Nephron progenitor cell (in vitro differentiated cells): ENCODE data around the gene ZBED1.
"Not testable (repeated sequence)": the region's sequence is repeated elsewhere in the genome, so short reads cannot be mapped to it uniquely, and the experiment has no call there.

ENCODE experiments used
- DNase-seq: peaks from one replicate; pipeline ENCODE4 v3.0.0; 2021
- H3K27ac Mint-ChIP-seq: 2 replicates; pipeline ENCODE4 v1.8.0; 2021; ENCODE audit warnings: mild to moderate bottlenecking, moderate library complexity, mixed read lengths
- H3K27me3 Mint-ChIP-seq: 2 replicates; pipeline ENCODE4 v1.8.0; 2021; ENCODE audit warnings: mild to moderate bottlenecking, low read depth, mixed read lengths; ENCODE audit not compliant: poor library complexity
- H3K36me3 Mint-ChIP-seq: 2 replicates; pipeline ENCODE4 v1.8.0; 2021; ENCODE audit warnings: low read depth, mixed read lengths
- H3K4me1 Mint-ChIP-seq: 2 replicates; pipeline ENCODE4 v1.8.0; 2021; ENCODE audit warnings: mixed read lengths
- H3K4me3 Mint-ChIP-seq: 2 replicates; pipeline ENCODE4 v1.8.0; 2021; ENCODE audit warnings: mild to moderate bottlenecking, moderate library complexity, mixed read lengths
- H3K9me3 Mint-ChIP-seq: 2 replicates; pipeline ENCODE4 v1.8.0; 2021; ENCODE audit warnings: mild to moderate bottlenecking, moderate library complexity, mixed read lengths
- CTCF ChIP-seq: fragments of 200-600 bp; sonication (generic); IDR thresholded peaks from 2 replicates; pipeline ENCODE4 v1.5.0; 2021; ENCODE audit warnings: antibody characterized with exemption

ZBED1 gene

GRCh38 chrX:2478546-2479419 is 22.0 kb downstream of the ZBED1 start:
- no peak overlapping the region for H3K4me3 Mint-ChIP-seq
- TF ChIP-seq CTCF, result no peak

GRCh38 chrX:2477313-2477712 is 23.5 kb downstream of the ZBED1 start:
- not testable (repeated sequence) for H3K4me3 Mint-ChIP-seq, H3K4me1 Mint-ChIP-seq, DNase-seq, H3K27me3 Mint-ChIP-seq, H3K27ac Mint-ChIP-seq, H3K9me3 Mint-ChIP-seq
- H3K36me3 Mint-ChIP-seq, result peaks cover 30% of the 10 kb centered on the region

More at GRCh38 chrX:2478546-2479419, 22.0 kb downstream of the ZBED1 start:
- H3K27ac Mint-ChIP-seq, result no peak overlapping the region
- peaks cover 9% of the 10 kb centered on the region for H3K4me1 Mint-ChIP-seq
- peaks cover 10% of the 10 kb centered on the region for H3K9me3 Mint-ChIP-seq
- H3K27me3 Mint-ChIP-seq, result peaks cover 4% of the 10 kb centered on the region
- DNase-seq, result no peak
- peaks cover 30% of the 10 kb centered on the region for H3K36me3 Mint-ChIP-seq

- TF ChIP-seq CTCF, result no peak
- no peak for DNase-seq
- peaks cover 7% of the 10 kb centered on the region for H3K27me3 Mint-ChIP-seq
- peak overlapping the region; percentile 55 for H3K27ac Mint-ChIP-seq
- peaks cover 8% of the 10 kb centered on the region for H3K9me3 Mint-ChIP-seq
- peaks cover 4% of the 10 kb centered on the region for H3K4me1 Mint-ChIP-seq
- peaks cover 26% of the 10 kb centered on the region for H3K36me3 Mint-ChIP-seq
- H3K4me3 Mint-ChIP-seq, result no peak overlapping the region
Measured at GRCh38 chrX:2474963-2475726, 25.6 kb downstream of the ZBED1 start.

GRCh38 chrX:2474280-2474962 is 26.4 kb downstream of the ZBED1 start:
- no peak for TF ChIP-seq CTCF
- H3K9me3 Mint-ChIP-seq, result peaks cover 8% of the 10 kb centered on the region
- DNase-seq, result no peak
- peaks cover 7% of the 10 kb centered on the region for H3K27me3 Mint-ChIP-seq
- H3K27ac Mint-ChIP-seq, result no peak overlapping the region
- peaks cover 4% of the 10 kb centered on the region for H3K4me1 Mint-ChIP-seq
- H3K4me3 Mint-ChIP-seq, result no peak overlapping the region
- H3K36me3 Mint-ChIP-seq, result peaks cover 26% of the 10 kb centered on the region

- DNase-seq, H3K27me3 Mint-ChIP-seq, H3K27ac Mint-ChIP-seq, H3K4me3 Mint-ChIP-seq, H3K4me1 Mint-ChIP-seq: not testable (repeated sequence)
- Mint-ChIP-seq H3K9me3 (peaks cover 15% of the 10 kb centered on the region), H3K36me3 (peaks cover 27% of the 10 kb centered on the region)
Measured at GRCh38 chrX:2473064-2473463, 27.7 kb downstream of the ZBED1 start.

GRCh38 chrX:2471641-2472040 is 29.1 kb downstream of the ZBED1 start:
- TF ChIP-seq CTCF, result no peak
- Mint-ChIP-seq H3K9me3 (peaks cover 15% of the 10 kb centered on the region), H3K27me3 (peaks cover 5% of the 10 kb centered on the region), H3K27ac (no peak overlapping the region), H3K4me1 (peaks cover 4% of the 10 kb centered on the region), H3K36me3 (peaks cover 28% of the 10 kb centered on the region), H3K4me3 (no peak overlapping the region)
- no peak for DNase-seq

- peaks cover 15% of the 10 kb centered on the region for H3K9me3 Mint-ChIP-seq
- not testable (repeated sequence) for H3K27me3 Mint-ChIP-seq, H3K27ac Mint-ChIP-seq, H3K4me1 Mint-ChIP-seq, DNase-seq, H3K4me3 Mint-ChIP-seq
- H3K36me3 Mint-ChIP-seq, result peaks cover 28% of the 10 kb centered on the region
Measured at GRCh38 chrX:2471126-2471525, 29.6 kb downstream of the ZBED1 start.

GRCh38 chrX:2469852-2470251 is 30.9 kb downstream of the ZBED1 start:
- peaks cover 15% of the 10 kb centered on the region for H3K9me3 Mint-ChIP-seq
- not testable (repeated sequence) for H3K27me3 Mint-ChIP-seq, H3K27ac Mint-ChIP-seq, DNase-seq, H3K4me3 Mint-ChIP-seq, H3K4me1 Mint-ChIP-seq
- H3K36me3 Mint-ChIP-seq, result peaks cover 22% of the 10 kb centered on the region
